ENCODE results near the gene ANGPTL7.

DNA sequence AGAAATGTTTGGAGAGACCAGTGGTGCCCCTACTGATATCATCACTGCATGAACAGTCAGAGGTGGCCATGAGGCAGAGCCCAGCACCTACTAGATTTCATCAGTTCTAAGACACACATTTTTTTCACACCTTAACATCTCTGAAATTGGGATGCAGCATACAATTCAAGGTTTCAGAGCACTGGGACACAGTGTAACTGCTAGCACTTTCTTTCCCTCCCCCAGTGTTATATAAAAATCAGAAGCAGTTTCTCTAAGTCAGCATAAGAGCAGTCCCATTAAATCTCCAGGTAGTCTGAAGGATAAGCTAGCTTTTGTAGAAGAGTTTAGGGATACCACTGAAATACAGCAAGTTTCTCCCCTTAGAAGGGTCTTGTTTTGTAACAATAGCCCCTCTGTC lies 10.0 kb upstream of the ANGPTL7 start:
- TF ChIP-seq, protein P1, sequence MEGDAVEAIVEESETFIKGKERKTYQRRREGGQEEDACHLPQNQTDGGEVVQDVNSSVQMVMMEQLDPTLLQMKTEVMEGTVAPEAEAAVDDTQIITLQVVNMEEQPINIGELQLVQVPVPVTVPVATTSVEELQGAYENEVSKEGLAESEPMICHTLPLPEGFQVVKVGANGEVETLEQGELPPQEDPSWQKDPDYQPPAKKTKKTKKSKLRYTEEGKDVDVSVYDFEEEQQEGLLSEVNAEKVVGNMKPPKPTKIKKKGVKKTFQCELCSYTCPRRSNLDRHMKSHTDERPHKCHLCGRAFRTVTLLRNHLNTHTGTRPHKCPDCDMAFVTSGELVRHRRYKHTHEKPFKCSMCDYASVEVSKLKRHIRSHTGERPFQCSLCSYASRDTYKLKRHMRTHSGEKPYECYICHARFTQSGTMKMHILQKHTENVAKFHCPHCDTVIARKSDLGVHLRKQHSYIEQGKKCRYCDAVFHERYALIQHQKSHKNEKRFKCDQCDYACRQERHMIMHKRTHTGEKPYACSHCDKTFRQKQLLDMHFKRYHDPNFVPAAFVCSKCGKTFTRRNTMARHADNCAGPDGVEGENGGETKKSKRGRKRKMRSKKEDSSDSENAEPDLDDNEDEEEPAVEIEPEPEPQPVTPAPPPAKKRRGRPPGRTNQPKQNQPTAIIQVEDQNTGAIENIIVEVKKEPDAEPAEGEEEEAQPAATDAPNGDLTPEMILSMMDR (IDR thresholded peaks at IDR 0.05), result no peak
- TF ChIP-seq POLR2A (IDR thresholded peaks at IDR 0.05), result no peak
